Gastroesophageal sphincter (tissue), 3 donors: ENCODE data around the gene SHC2.

ENCODE experiments used
- POLR2A ChIP-seq, 2 donors: fragments of 450-650 bp; IDR thresholded peaks; one replicate each; pipeline ENCODE4 v1.6.1; 2017; ENCODE audit warnings: antibody characterized with exemption in 2 of 2, mild to moderate bottlenecking in 2 of 2, moderate library complexity in 1 of 2
- POLR2AphosphoS5 ChIP-seq: sonication (generic); formaldehyde crosslinking; IDR thresholded peaks from one replicate; pipeline ENCODE4 v1.6.1; 2017; ENCODE audit warnings: antibody characterized with exemption
- TF ChIP-seq, protein P1 (sequence below), 4 experiments: fragments of 200-600 bp in 2 of 4; fragments of 450-650 bp in 2 of 4; sonication (generic) in 1 of 4; IDR thresholded peaks; one replicate each; pipeline ENCODE4 v1.5.1; 2017 to 2019; ENCODE audit warnings: antibody characterized with exemption in 4 of 4, mild to moderate bottlenecking in 2 of 4, moderate library complexity in 2 of 4

DNA sequence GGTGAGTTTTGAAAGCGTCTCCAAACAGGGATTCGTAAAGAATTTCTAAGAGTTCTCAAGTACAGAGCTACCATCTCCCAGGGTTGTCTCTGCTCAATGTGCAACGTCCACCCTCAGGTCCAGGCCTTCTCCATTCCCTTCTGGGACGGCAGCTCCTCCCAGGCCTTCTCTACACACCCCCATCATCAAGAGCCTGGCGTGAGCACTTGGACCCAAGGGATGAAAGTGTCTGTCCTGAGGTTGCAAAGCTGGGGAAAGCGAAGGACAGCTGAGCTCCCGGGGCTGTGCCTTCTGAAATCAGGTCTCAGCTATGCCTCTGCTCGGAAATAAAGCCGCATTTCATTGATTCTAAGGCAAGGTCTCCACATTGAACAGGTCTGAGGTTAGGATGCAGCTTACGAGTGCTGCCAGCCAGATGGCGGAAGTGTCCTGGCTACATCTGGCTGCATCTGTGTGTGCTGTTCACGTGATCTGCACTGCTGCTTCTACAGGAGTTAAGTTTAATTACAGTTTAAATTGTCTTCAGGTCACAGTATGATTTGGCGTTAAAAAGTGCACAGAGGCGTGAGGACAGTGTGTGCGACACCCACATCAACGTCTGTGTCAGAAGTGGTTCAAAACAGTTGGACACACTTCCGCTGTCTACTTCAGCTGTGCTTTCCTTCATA, 89.2 kb downstream of the SHC2 start:
- TF ChIP-seq, protein P1, sequence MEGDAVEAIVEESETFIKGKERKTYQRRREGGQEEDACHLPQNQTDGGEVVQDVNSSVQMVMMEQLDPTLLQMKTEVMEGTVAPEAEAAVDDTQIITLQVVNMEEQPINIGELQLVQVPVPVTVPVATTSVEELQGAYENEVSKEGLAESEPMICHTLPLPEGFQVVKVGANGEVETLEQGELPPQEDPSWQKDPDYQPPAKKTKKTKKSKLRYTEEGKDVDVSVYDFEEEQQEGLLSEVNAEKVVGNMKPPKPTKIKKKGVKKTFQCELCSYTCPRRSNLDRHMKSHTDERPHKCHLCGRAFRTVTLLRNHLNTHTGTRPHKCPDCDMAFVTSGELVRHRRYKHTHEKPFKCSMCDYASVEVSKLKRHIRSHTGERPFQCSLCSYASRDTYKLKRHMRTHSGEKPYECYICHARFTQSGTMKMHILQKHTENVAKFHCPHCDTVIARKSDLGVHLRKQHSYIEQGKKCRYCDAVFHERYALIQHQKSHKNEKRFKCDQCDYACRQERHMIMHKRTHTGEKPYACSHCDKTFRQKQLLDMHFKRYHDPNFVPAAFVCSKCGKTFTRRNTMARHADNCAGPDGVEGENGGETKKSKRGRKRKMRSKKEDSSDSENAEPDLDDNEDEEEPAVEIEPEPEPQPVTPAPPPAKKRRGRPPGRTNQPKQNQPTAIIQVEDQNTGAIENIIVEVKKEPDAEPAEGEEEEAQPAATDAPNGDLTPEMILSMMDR (IDR thresholded peaks at IDR 0.05), result no peak
- TF ChIP-seq POLR2AphosphoS5, result no peak
- no peak for TF ChIP-seq POLR2A (IDR thresholded peaks at IDR 0.05)
